GM18505 (cell line): ENCODE results near the gene LIN7B.
A peak's percentile ranks its signal among the peaks of the same experiment; 100 is the strongest.

ENCODE experiments used
- ATAC-seq: cut with Tn5 transposase; IDR thresholded peaks from one replicate; pipeline ENCODE4 v1.9.1; 2021; ENCODE audit not compliant: unreplicated experiment
- POLR2A ChIP-seq: IDR thresholded peaks from 4 replicates; pipeline ENCODE4 v1.6.1; 2011; ENCODE audit warnings: borderline replicate concordance; ENCODE audit not compliant: insufficient read depth, insufficient read length; ENCODE audit errors: extremely low read depth

Gene LIN7B

DNA sequence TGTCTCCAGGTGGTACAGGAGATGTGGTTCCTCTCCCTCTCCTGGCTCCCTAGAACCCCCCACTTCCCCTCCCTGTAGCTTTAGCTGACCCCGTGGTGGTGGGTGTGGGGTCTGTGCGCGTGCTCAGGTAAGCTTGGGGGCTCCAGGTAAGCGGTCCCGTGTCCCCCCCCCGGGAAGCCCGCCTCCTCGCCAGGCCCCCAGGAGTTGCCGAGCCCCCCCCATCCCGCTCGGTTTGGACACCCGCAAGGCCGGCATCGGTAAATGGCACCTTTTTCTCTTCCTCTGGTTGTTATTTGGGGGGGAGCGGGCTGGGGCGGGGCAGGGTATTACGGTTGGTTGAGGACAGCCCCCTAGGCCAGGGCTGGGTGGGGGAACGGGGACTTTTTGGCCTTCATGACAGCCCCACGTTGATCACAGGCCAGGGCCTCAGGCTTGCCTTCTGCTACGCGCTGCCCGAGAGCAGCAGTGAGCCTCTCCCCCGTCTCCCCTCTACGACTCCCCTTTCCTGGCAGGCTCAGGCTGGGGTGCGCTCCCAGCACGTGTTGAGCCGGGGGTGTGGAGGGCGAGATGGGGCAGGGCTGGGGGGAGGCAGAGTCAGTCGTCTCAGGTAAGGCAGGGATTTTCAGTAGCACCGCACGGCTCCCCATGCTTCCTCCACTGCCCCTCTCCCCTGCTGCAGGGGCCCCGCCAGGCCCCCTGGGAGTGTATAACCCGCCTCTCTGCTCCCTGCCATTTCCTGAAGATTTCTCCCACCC is 10.7 kb upstream of the LIN7B start:
- no peak for TF ChIP-seq POLR2A

DNA sequence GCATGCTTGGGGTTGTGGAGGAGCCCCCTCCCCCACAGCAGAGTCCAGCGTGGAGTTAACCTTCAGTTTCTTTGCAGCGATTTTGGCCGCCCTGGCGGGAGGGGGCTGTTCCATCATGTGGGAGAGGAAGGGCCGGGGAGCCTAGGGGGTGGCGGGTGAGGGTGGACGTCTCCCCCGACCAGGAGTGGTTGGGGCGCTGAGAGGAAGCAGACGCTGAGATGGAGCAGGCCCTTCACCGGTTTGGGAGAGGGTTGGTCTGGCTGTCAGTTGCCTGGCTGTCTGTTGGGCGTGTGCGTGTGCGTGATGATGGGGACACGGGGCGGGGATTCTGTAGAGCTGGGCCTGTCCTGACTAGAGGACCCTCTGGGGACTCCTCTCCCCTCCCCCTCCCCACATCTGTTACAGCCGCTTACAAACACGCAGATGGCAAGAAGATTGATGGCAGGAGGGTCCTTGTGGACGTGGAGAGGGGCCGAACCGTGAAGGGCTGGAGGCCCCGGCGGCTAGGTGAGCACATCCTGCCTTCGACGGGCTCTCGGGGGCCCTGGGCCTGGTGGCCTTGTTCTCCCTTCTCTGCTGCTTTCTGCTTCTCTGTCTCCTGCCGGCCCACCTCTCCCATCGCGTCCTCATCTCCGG is 9.8 kb upstream of the LIN7B start:
- ATAC-seq: no peak
- TF ChIP-seq POLR2A: no peak

More for the DNA sequence above, 10.7 kb upstream of the LIN7B start:
- ATAC-seq: no peak

DNA sequence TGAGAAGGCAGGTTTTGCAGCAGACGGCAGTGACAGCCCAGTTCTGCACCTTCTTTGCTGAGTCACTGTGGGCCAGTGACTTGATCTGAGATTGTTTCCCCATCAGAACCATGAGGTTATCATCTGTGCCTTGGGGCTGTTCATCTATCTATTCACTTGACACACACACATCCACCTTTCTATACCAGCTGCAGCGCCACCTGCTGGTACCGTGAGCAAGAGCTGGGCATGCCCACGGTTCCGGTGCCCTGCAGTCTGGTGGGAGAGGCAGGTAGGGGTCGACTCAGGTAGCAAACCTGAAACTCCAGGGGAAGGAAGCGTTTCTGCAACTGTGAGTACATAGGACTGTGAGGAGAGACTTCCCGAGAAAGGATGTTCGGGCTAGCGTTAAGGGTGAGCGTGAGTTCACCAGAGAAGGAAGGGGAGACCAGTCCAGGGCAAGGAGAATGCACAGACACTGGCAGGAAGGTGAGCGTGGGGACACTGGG is 7.5 kb upstream of the LIN7B start:
- no peak for ATAC-seq
- TF ChIP-seq POLR2A: no peak

DNA sequence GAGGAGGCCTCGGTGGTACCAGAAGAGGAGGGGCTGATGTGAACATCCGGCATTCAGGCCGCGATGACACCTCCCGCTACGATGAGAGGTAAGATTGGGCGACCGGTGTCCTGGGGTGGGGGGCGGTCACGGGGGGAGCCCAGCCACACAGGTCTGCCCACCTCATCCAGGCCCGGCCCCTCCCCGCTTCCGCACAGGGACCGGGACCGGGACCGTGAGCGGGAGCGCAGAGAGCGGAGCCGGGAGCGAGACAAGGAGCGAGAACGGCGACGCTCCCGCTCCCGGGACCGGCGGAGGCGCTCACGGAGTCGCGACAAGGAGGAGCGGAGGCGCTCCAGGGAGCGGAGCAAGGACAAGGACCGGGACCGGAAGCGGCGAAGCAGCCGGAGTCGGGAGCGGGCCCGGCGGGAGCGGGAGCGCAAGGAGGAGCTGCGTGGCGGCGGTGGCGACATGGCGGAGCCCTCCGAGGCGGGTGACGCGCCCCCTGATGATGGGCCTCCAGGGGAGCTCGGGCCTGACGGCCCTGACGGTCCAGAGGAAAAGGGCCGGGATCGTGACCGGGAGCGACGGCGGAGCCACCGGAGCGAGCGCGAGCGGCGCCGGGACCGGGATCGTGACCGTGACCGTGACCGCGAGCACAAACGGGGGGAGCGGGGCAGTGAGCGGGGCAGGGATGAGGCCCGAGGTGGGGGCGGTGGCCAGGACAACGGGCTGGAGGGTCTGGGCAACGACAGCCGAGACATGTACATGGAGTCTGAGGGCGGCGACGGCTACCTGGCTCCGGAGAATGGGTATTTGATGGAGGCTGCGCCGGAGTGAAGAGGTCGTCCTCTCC is 6.3 kb upstream of the LIN7B start:
- TF ChIP-seq POLR2A: no peak
- no peak for ATAC-seq

DNA sequence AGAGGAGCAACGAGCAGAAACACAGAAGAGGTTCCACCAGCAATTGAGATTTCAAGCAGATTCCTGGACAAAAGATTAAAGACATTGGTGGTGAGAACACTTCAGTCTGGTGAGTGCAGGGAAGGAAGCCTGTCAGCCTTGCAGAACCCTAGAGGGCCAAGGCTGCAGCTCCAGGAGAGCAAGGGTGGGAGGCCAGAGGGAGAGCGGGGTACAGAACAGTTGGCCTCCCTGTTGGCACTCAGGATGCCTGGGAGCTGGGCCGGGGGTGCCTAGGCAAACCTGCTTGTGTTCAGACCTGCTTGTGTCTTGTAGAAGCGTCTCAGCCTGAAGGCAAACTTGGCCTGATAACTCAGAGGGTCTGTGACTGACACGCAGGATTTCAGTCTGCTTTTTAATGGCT is 5.1 kb upstream of the LIN7B start:
- TF ChIP-seq POLR2A: no peak
- no peak for ATAC-seq

DNA sequence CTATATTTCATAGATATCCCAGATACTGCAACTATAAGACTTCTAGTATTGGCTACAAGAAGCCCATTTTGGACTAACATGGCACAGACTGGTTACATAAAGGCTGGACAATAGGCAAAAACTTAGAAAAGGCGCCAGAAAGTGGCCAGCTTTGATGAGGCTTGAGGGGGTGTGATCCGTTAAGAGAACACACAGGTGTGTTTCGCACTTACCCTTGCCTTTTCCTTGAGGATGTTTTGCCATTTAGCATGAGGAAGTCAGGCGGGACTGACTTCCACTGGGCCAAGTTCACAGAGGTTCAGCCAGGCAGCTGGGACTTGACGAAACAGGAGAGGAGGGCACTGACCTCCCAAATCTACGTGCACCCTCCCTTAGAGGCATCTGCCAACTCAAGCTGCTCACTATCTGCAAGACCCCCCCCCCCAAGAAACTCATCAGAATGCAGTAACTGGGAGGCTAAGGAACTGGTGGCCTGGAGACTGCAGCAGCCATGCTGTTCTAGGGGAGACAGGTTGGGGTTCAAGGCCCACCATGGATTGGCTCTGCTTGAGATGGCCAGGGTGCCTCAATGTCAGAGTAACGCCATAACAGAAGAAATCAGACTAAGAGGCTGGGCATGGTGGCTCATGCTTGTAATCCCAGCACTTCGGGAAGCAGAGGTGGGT is 4.5 kb upstream of the LIN7B start:
- no peak for ATAC-seq
- no peak for TF ChIP-seq POLR2A

DNA sequence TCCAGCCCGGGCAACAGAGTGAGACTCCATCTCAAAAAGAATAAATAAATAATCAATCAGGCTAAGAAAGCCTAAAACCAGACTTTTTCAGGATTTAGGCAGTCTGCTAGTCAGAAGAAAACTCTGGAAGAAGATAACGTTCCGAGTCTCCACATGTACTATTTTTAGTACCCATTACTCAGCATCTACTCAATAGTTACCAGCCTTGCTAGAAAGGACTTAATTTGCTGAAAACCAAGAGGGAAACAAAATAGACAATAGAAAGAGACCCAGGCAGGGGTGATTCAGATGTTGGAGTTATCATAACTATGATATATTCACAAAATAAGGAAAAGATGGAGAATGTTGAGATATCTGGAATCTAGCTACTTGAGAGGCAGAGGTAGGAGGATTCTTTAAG is 3.6 kb upstream of the LIN7B start:
- no peak for ATAC-seq
- TF ChIP-seq POLR2A: no peak

DNA sequence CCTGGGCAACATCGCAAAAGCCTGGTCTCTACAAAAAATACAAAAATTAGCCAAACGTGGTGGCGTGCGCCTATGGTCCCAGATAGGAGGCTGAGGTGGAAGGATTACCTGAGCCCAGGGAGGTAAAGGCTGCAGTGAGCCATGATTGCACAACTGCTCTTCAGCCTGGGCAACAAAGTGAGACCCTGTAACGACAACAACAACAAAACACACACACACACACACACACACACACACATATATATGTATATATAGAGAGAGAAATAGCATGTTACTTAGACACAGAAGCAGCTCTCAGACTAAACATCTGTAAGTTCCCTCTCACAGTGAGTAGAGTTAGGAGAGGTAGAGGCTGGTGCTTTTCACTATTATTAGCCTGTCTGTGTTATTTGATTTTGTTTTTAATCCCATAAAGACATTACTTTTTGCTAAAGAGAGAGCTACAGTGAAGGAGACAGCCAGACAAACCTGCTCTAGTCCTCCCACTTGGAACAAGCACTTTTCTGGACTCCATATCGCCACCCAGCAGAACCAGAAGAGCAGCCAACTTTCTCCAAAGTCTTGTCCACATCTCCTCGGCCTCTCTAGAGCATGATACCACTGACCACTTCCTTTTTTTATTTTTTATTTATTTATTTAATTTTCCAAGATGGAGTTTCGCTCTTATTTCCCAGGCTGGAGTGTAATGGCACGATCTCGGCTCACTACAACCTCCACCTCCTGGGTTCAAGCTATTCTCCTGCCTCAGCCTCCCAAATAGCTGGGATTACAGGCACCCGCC is 2.8 kb upstream of the LIN7B start:
- no peak for ATAC-seq
- no peak for TF ChIP-seq POLR2A

DNA sequence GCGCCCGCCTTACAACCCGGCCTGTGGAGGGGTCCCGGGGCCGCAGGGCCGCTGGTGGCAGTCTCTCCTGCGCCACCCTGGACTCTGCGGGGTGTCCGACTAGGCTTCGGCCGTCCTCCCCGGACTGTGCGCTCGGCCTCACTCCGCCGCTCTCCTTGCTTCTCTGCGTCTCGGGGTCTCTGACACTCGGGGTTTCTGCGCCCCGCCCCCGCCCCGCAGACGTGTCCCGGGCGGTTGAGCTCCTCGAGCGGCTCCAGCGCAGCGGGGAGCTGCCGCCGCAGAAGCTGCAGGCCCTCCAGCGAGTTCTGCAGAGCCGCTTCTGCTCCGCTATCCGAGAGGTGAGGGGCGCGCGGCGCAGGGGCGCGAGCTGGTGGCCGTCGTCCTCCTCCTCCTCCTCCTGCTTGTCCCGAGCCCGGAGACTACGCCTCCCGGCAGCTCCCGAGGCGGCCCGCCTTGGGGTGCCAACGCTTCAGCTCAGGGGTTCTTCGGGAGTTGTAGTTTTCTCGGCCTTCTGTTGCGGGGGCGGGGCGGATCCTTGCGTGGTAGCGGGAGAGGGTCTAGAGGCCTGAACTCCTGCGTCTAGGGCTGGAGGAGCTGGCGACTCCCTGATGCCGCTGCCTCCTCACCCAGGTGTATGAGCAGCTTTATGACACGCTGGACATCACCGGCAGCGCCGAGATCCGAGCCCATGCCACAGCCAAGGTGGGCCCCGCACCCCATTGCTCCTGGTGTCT is 627 bp downstream of the LIN7B start:
- TF ChIP-seq POLR2A: no peak
- ATAC-seq: peak; percentile 0

DNA sequence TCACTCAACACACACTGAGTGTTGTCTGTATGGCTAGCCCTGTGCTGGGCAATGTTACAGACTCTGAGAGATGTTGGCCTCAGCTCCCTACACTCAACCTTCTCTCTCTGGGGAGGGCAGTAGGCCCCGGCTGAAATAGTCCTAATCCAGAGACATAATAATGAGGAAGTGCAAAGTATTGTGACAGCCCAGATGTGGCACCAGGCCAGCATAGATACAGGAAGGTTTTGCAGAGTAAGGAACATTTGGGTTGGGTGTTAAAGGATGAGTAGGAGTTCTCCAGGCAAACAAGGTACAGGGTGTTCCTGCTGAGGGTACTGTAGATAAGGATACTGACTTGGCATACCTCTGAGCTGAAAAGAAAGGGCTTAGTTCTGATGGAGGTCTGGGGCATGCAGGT is 2.4 kb downstream of the LIN7B start:
- TF ChIP-seq POLR2A: no peak
- no peak for ATAC-seq

DNA sequence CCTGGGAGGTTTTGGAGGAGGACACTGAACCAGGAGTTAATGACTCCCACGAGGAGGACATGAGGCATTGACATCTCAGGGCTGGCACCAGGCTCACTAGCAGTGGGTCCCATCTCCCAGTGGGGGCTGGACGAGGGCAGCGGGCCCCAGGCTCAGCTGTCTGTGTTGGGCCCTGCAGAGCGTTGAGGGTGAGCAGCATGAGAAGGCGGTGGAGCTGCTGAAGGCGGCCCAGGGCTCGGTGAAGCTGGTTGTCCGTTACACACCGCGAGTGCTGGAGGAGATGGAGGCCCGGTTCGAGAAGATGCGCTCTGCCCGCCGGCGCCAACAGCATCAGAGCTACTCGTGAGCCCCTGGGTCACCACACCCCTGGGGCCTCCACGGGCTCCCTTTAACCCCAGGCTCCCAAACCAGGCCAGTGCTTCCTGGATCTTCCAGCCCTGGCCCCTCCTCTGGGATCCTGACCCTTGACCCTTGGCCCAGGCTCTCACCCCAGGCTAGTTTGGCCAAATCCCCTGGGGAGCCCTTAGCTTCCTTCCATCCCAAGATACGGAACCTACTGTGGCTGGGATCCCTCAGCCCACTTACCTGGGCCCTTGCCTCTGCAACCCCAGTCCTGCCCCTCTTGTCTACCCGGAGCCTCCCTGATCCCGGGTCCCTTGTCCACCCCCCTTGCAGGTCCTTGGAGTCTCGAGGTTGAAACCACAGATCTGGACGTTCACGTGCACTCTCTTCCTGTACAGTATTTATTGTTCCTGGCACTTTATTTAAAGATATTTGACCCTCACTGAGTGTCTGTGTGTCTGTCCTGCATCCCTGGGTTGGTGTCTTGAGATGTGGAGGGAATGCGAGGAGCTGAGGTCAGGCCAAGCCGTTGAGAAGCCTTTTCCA is 3.8 kb downstream of the LIN7B start:
- ATAC-seq: no peak
- TF ChIP-seq POLR2A: no peak
